ENCODE data around the gene RAB26.
A peak's percentile ranks its signal among the peaks of the same experiment; 100 is the strongest.

The RAB26 gene

DNA sequence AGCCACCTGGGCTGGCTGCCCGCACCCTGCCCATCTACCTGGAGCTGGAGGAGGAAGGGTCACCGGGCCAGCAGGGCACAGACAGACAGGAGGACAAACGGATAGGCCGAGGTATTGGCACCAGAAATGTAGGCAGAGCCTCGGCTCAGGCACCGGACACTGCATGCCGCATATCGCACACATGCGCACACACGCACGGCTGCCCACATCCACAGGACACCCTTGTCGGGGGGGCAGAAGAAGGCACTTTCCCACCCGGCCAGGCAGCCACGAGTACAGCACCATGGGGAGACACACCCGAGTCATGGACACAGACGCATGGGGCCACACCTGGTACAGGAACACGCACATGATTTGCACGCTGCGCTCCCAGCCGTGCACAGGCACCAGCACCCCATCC lies 33.5 kb downstream of the RAB26 start:
- no peak for DNase-seq

DNA sequence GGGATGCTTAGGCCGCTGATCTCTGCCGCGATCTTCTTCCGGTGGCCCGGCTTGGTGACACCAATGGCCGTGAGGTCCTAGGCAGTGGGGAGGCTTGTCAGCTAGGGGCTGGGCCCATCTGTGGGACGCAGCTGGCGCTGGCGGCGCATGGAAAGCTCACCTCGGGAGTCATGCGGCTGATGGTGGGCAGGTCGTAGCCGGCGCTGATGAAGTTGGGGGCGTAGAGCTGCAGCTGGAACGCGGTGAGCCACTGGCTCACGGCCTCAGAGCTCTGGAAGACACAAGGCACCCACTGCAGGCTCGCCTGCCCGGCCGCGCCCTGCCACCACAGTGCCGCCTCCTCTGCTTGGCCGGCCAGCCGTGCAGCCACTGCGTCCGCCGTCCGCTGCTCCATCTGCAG lies 35.2 kb downstream of the RAB26 start:
- no peak for DNase-seq

DNA sequence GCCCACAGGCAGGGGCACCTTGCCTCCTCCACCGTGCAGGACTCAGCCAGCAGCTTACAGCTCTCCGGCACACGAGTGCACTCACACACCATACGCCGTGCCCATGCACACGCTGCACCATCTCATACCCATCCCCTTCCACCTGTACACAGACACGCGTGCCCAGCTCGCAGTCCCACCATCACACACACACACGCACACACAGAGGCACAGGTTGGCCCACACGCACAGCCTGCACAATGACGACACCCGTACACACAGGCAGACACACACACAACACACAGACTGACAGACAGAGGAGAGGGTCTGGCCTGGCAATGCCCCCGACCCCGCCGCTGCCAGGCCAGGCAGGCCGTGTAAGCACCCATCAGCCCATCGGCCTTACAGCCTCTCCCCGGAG lies 35.9 kb downstream of the RAB26 start:
- DNase-seq = no peak

DNA sequence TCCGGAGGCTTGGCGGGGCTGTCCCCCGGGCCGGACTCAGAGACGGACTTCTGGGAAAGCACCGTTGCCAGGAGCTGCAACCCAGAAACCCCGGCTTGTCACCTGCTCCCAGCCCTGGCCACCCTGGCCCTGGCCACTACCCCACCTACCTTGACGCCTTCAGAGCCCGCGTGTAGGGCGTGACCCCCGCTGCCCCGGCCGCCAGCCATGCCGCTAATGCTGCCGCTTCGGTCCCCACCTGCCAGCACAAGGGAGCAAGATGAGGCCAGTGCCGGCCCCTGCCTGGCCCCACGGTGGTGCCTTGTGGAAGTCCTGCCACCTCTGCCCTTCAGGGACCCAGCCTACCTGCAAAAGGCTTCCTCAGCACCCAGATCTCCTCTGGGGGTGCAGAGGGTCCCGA lies 36.5 kb downstream of the RAB26 start:
- no peak for DNase-seq

DNA sequence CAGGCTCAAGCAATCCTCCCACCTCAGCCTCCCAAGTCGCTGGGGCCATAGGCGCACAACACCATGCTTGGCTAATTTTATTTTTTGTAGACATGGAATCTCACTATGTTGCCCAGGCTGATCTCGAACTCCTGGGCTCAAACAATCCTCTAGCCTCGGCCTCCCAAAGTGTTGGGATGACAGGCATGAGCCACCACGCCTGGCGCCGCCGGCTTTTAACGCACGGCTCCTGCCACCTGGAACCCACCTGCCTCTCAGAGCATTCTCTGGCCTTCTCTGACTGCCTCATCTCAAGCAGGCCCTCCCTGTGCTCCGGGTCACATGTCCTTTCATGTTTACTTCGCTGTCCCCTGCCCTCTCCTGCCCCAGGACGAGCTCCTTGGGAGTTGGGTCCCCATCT lies 37.6 kb downstream of the RAB26 start:
- DNase-seq = no peak

DNA sequence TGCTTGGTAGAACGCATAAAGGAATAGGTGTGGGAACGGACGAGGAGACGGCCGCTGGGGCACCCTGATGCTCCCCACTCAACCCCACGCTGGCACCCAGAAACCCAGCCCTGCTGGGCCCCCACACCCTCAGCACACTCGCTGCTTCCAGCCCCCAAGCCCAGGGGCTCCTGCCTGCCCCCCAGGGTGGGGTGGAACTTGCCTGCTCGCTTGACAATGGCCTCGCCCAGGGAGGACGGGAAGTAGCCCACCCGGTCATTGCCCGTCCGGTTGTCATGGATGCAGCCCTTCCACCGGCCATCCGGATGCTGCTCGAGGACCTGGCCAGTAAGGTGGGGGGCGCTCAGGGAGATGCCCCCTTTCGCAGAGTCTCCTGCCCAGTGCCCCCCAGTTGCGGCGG lies 38.1 kb downstream of the RAB26 start:
- DNase-seq = no peak

DNA sequence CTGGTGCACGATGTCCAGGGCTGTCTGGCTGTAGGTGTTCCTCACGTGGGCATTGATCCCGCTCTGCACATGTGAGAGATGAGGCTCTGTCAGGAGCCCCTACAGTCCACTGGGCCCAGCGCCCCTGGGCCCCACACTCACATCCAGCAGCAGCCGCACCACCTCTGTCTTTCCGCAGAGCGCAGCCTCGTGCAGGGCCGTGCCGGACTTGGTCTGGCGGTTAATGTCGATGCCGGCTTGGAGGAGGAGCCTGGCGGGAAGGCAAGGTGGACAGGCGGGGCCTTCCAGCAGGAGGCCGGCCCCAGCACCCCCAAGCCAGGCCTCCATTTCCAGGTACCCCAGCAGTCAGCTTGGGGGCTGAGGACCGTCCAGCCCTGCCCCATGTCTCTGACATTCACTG lies 38.8 kb downstream of the RAB26 start:
- DNase-seq = no peak

DNA sequence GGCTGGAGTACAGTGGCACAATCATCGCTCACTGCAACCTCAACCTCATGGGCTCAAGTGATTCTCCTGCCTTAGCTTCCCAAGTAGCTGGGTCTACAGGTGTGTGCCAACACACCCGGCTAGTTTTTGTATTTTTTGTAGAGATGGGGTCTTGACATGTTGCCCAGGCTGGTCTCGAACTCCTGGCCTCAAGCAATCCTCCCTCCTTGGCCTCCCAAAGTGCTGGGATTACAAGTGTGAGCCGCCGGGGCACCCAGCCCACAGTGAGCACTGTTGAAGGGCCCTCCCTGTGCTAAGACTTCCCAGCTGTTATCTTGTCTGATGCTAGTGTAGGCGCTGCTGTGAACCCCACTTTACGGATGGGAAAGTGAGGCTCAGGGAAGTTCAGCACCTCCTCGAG lies 40.0 kb downstream of the RAB26 start:
- no peak for DNase-seq

DNA sequence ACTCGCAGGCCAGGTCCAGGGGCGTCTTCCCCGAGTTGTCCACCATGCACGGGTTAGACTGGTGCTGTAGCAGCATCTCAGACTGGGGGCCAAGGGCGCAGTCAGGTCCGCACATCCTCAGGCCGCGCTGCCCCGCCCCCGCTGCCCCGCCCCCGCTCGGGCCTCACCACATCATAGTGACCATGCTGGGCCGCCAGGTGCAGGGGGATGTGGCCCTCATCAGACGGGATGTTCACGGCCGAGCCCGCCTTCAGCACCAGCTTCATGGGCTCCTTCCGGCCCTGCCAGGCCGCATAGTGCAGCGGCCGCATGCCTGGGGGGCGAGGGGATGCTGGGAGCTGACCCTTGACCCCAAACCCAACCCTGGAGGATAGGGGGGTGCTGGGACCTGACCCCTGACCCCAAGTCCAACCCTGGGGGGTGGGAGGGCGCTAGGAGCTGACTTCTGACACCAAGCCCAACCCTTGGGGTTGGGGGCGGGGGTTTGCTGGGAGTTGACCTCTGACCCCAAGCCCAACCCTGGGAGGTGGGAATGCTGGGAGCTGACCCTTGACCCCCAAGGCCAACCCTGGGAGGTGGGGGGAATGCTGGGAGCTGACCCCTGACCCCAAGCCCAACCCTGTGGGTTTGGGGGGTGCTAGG lies 40.9 kb downstream of the RAB26 start:
- DNase-seq = no peak

DNA sequence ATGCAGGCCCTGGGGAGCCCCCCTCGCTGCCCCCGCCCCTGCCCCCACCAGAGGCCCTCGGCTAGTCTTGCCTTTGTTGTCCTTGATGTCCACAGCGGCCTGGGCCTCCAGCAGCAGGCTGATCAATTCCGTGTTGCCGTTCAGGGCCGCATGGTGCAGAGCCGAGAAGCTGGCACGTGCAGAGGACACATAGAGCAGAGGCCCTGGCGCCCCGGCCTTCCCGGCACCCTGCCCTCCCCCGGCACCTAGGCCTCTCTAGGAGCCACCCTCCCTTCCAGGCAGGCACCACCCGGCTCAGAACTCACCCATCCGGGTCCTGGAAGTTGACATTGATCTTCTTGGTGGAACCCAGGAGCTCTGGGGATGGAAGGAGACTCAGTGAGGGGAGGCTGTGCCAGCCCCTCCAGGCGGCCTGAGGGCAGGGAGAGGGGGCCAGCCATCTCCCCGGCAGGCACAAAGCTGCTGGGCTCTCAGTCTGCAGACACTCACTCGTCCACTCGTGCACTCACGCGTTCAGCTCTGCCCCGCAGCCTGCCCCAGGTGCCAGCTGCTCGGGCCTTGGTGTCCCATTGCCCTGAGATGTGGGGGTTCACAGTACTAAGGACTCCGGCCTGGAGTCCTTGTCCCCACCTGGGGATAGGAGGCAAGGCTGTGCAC lies 41.7 kb downstream of the RAB26 start:
- DNase-seq = no peak

DNA sequence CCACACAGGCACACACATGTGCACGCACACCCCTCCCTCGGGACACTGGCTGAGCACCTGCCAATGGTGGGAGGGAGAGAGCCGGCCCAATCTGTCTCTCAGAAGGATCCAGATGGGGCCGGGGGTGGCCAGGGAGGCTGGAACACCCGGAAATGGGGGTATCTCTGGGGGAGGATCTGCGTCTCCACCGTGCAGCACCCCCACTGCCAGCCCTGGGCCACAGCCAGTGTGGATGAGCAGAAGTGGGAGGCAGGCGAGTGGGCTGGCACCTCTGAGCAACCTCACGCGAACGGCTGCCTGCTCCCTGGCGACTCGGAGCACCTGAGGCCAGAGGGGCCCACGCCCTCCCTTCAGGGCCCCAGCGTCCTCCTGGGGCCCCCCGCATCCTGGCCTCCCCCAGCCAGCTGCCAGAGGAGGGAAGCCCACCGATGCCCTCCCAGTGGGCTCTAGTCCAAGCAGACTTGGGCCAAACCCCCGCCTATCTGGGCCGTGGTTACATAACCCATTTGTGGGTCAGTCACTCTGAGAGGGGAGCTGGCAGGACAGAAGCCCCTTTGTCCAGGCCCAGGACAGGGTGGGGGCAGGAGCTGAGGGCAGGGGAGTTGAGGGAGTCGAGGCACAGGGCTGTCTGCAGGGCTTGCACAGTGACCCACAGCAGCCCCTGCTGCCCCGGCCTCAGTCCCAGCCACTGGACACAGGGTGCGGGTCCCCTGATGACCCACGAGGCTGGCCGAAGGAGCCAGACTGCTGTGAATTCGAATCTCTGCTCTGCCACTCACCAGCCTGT lies 42.4 kb downstream of the RAB26 start:
- DNase-seq = no peak

DNA sequence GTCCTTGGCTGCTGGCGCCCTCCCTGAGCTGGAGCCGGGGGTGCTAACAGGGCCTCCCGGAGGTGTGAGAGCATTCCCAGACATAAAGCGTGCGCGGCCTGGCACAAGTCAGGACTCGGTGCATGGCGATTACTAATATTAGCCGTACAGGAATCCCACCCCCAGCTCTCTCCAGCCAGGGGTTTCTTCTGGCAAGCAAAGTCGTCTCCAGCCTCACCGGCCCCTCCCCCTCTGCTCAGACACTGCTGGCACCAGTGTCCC lies 43.0 kb downstream of the RAB26 start:
- no peak for DNase-seq

DNA sequence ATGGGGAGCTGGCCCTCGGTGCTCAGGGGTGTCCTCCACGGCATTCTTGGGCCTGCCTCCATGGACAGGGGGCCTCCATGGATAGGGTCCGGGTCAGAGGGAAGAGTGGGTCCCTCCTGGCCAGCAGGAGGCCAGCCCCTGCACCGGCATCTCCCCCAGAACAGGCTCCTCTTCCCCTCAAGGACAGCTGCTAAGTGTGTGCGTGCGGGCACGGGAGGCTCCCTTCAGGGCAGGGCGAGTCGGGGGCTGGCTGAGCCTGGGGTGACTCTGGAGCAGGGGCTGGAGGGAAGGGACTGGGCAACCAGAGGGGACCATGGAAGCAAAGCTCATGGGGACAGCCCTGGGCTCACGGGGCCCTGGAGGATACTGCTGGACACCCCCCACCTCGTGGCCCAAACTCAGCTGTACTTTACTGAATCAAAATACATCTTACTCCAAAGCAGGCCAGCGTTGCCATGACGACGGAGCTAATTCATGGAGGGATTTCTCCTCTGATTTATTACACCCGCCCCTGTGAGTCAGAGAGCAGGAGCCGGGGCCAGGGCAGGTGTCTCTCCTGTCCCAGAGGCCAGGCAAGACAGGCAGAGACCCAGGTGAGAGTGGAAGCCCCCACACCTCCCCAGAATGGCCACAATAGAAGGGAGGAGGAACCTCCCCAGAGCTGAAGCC lies 45.9 kb downstream of the RAB26 start:
- no peak for DNase-seq

DNA sequence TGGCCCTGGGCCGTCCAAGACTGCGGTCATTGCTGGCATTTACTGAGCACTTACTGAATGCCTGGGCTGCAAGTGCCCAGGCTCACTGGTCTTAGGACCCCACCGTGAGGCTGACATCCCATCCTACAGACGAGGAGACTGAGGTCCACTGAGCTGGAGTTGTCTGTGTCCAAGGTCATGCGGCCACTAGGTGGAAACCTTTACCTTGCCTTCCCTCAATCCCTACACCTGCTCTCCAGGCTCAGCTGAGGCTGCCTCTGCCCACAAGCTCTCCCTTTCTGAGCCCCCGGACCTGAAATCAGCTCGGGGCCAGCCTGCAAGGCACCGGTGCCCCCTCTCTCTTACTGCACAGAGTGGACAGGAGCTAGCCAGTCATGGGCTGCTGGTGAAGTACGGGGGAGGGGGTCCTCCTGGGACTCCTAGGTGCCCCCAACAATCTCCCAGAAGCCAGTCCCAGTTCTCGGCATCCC lies 46.5 kb downstream of the RAB26 start:
- DNase-seq = peak; percentile 71

DNA sequence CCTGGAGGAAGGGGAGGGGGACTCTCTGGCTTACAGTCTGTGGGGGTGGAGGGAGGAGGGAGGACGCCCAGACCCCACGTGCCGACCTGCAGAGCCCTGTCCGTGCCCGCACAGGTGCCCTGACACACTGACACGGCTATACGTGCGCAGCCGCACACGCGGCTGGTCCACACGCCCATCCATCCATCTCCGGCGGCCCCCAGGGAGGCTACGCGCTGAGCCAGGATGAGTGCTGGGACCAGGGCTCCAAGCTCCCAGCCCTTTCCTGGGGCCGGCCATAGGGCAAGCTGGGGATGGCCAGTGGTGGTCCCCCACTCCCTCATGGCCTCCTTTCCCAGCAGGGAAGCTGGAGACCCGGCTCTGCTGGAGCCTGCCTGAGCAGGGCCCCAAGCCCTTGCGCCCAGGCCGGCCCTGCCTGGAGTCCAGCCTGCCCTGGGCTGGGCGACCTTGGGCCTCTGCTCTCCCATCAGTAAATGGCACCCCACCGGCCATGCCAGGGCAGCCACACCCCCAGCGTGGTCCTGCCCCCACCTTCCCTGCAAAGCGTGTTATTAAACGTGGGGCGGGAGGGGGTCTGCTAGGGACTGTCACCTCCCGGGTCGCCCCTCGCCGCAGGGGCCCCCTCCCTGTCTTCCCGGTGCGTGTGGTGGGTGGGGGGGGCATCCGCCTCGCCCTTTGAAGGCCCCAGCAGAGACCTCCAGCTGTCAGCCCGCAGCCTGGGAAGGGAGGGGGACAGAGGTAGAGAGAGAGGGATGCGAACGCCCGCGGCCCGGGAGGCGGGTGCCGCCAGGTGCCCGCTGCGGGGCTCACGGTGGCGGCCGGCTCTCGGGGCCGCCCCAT lies 47.1 kb downstream of the RAB26 start:
- DNase-seq = no peak

DNA sequence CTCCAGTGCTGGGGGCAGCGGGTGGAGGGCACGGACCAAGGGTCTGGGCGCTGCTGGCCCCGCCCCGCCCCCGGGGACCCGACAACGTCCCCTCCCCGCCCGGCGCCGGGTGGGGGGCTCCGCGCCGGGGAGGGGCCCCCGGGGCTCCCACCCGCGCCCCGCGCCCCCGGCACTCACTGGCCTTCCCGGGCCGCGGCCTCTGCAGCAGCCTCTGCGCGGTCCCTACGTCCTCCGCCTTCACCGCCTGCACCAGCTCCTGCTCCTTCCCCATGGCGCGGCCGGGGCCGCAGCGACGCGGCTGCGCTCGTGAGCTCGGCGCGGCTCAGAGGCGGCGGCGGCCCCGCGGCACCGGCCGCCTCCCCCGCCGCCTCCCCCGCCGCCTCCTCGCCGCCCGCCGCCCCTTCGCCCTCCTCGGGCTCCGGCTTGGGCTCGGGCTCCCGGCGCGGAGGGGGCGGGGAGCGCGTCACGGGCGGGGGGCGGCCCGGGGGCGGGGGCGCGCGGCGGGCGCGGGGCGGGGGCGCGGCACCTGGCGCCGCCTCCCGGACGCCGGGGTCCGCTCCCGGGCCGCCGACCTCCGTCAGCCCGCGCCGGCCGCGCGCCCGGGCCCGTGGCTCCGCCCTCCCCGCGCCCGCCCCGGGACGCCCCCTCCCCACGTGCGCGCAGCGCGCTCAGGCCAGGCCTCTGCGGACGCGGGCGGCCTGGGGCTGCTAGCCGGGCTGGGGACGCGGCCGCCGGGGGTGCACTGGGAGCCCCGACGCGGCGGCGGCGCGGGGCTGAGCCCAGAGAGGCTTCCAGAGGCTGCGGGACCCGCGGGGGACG lies 47.9 kb downstream of the RAB26 start, which contains the start of gene CASKIN1:
Gene CASKIN1, minus strand, starts transcription at position 444 of the 819 bp plus-strand sequence. Its CDS starts 173 bp downstream, at position 271.
- no peak for DNase-seq

DNA sequence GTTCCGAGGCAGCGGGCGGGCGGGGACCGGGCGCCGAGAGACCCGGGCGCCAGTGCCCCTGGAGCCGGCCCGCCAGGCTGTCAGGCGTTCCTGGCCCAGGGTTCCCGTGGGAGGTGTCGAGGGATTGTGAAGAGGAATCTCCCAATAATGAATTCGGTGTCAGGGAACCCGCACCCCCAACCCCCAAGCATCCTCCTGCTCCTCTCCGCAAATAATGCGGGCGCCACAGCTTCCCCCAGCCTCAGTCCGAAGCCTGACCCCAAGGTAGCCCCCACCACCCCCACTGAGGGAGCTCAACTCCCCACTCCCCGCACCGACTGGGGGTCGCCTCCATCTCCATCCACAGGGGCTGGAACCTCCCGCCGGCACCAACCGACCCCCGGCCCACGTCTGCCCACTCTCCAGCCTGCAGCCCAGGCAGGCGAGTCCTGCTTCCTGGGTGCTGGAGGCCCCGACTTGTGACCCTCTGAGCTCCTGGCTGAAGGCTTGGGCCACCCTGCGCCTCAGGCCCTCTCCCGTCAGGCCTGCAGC lies 48.6 kb downstream of the RAB26 start:
- no peak for DNase-seq

DNA sequence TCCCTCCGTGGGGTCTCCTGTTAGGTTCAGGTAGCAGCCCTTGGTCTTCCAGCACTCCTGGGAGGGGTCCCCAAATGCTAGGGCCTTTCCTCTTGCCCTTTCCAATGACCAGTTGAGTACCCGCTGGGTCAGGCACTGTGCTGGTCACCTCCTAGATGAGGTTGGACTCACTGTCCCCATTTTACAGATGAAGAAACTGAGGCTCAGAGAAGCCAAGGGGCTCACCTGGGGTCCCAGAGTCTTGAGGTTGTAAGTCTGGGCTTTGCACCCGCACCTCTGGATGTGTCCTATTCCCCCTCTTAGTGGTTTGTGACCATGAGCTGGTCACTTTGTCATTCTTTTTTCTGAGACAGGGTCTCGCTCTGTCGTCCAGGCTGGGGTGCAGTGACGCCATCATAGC lies 49.3 kb downstream of the RAB26 start:
- DNase-seq = no peak

DNA sequence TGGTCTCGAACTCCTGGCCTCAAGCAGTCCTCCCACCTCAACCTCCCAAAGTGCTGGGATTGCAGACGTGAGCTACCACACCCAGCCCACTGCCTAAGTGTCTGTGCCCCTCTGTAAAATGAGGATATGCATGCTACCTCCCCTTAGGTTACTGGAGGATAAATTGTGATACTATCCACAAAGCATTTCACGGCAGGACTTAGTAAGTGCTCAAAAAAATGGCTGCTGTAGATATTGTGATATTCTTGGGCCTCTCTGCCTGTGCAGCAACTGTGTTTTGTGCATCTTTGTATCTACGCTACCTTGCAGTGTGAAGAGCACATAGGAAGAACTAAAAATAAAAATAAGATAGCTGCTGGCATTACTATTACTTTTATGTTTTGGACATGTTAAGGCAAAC lies 49.9 kb downstream of the RAB26 start:
- DNase-seq = no peak

DNA sequence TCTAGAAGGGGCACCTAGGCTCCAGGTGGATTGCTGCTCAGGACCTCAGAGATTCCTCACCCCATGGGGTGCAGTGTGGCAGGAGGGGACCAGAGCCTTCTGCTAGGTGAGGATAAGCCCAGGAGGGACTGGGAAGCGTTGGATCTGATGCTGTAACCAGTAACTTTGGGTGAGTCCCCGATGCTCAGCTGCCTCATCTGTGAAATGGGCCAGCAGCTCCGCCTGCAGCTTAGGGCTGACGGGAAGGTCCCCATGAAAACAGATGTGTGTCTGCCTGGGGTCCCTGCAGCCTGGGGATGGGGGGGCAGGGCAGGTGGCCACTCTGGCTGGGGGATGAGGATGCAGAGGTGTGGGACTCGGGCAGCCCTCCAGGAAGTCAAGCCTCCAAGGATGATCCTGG lies 50.7 kb downstream of the RAB26 start:
- DNase-seq = no peak

DNA sequence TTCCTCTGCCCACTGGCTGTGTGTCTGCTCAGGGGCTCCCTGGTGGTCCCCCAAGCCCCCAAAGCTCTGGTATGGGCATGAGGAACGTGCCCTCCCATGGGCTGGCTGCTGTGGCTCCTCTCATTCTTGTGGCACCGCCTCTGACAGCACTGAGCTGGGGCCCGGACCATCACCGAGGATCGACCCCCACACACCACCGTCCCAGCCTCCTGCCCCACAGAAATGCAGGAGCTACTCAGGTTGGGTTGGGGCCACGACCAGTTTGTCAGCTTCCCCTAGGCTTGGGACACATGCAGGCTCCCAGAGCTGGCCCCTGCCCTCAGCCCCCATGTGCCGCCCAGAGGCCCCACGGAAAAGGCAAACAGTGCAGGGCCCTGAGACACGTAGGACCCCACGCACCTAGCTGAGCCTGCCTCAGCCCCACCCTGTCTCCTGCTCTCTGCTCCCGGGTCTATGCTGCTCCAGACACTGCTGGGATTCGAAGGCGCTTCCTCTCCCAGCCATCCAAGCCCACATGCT lies 51.3 kb downstream of the RAB26 start:
- DNase-seq = no peak
